ENCODE results near the gene INPP5A.

GRCh38 chr10:132644527-132645246 lies 107.1 kb downstream of the INPP5A start:
- no peak for TF ChIP-seq CTCF (IDR thresholded peaks at IDR 0.05)
- no peak for TF ChIP-seq POLR2A (IDR thresholded peaks at IDR 0.05)
